ENCODE results near the gene C3orf70. TPM values are rescaled to one million over a fixed set of nuclear protein-coding genes. Genes with fewer than 3 reads are reported as not detected.

C3orf70 gene
- total RNA-seq, 1 donor from 2014 or later: 5.6 TPM

GRCh38 chr3:185089343-185089742, 63.5 kb downstream of the C3orf70 start:
- no peak overlapping the region for H3K4me3 ChIP-seq
- no peak for DNase-seq (ENCODE audit: extremely low spot score in 2 of 2)
- no peak overlapping the region for H3K27ac ChIP-seq
- TF ChIP-seq POLR2AphosphoS5 (IDR thresholded peaks at IDR 0.05; ENCODE audit: insufficient read depth in 1 of 2, low read depth in 1 of 2) (no peak), CTCF (IDR thresholded peaks at IDR 0.05) (no peak), POLR2A (IDR thresholded peaks at IDR 0.05) (no peak)
- H3K9me3 ChIP-seq: no peaks in the 10 kb centered on the region
- H3K4me1 ChIP-seq: no peaks in the 10 kb centered on the region
- no peaks in the 10 kb centered on the region for H3K27me3 ChIP-seq
- H3K36me3 ChIP-seq: no peaks in the 10 kb centered on the region
- intact Hi-C loops (cut with DNase I): no loop called here

DNA sequence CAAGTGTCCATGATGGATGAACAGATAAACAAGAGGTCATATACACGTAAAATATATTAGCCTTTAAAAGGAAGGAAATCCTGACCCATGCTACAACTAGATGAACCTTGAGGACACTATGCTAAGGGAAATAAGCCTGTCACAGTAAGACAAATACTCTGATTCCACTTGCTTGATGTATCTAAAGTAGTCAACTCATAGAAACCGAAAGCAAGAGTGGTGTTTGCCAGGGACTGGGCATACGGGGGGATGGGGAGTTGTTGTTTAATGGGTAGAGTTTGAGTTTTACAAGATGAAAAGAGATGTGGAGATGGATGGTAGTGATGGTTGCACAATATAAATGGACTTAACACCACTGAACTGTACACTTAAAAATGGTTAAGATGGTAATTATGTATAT, 65.4 kb downstream of the C3orf70 start:
- Histone ChIP-seq H3K27me3 (no peaks in the 10 kb centered on the region), H3K4me1 (no peaks in the 10 kb centered on the region), H3K36me3 (no peaks in the 10 kb centered on the region), H3K4me3 (no peak overlapping the region), H3K9me3 (no peaks in the 10 kb centered on the region), H3K27ac (no peak overlapping the region)
- TF ChIP-seq POLR2AphosphoS5 (IDR thresholded peaks at IDR 0.05; ENCODE audit: insufficient read depth in 1 of 2, low read depth in 1 of 2) (no peak), POLR2A (IDR thresholded peaks at IDR 0.05) (no peak), CTCF (IDR thresholded peaks at IDR 0.05) (no peak)
- DNase-seq (ENCODE audit: extremely low spot score in 2 of 2): no peak
- intact Hi-C loops (cut with DNase I): no loop called here

DNA sequence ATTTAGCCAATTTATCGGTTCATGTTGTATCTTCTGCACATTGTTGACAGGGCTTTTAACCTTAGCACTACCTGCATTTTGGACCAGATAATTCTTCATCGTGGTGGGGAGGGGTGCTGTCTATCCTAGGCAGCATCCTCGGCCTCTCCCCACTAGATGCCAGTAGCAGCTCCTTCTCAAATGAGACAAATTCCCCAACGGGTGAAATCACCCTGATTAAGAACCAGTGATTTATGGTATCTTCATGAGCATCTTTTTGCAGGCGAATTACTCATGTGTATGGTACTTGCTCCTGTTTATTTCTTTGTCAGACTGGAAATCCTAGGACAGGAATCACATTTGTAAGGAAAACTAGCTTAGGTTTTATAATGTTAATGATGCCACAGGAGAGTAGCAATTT, 68.0 kb downstream of the C3orf70 start:
- no peak for DNase-seq (ENCODE audit: extremely low spot score in 2 of 2)
- intact Hi-C loops (cut with DNase I): no loop called here
- H3K27ac ChIP-seq: no peak overlapping the region
- no peaks in the 10 kb centered on the region for H3K36me3 ChIP-seq
- TF ChIP-seq POLR2A (IDR thresholded peaks at IDR 0.05) (no peak), CTCF (IDR thresholded peaks at IDR 0.05) (no peak), POLR2AphosphoS5 (IDR thresholded peaks at IDR 0.05; ENCODE audit: insufficient read depth in 1 of 2, low read depth in 1 of 2) (no peak)
- H3K4me1 ChIP-seq: no peaks in the 10 kb centered on the region
- H3K4me3 ChIP-seq: no peak overlapping the region
- no peaks in the 10 kb centered on the region for H3K9me3 ChIP-seq
- H3K27me3 ChIP-seq: no peaks in the 10 kb centered on the region

GRCh38 chr3:185084402-185084801, 68.5 kb downstream of the C3orf70 start:
- intact Hi-C loops (cut with DNase I): no loop called here
- H3K27ac ChIP-seq: no peak overlapping the region

DNA sequence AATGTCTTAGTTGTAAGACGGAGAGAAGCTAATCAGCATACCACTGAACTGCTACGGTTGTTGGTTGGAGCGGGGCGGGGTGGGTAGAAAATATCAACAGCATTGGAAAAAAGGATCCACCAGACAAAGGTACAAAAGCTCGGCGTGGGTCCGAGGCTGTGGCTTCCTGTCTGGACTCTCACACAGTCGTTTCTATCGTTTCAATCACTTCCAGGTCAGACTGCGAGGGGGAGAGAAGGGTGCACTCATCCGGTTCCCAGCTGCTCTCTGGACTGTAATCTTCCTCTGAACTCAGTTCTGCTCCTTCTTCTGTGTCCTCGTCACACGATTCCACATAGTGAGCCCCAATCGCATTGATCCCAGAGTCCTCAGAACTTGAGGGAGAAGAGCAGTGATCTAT, 70.0 kb downstream of the C3orf70 start:
- intact Hi-C loops (cut with DNase I): no loop called here
- TF ChIP-seq CTCF (IDR thresholded peaks at IDR 0.05) (no peak), POLR2A (IDR thresholded peaks at IDR 0.05) (no peak), POLR2AphosphoS5 (IDR thresholded peaks at IDR 0.05; ENCODE audit: insufficient read depth in 1 of 2, low read depth in 1 of 2) (no peak)
- Histone ChIP-seq H3K9me3 (no peaks in the 10 kb centered on the region), H3K27me3 (no peaks in the 10 kb centered on the region), H3K36me3 (no peaks in the 10 kb centered on the region), H3K4me1 (no peaks in the 10 kb centered on the region), H3K27ac (no peak overlapping the region), H3K4me3 (no peak overlapping the region)
- no peak for DNase-seq (ENCODE audit: extremely low spot score in 2 of 2)

More at GRCh38 chr3:185084402-185084801, 68.5 kb downstream of the C3orf70 start:
- Histone ChIP-seq H3K9me3 (no peaks in the 10 kb centered on the region), H3K4me1 (no peaks in the 10 kb centered on the region), H3K4me3 (no peak overlapping the region), H3K27me3 (no peaks in the 10 kb centered on the region), H3K36me3 (no peaks in the 10 kb centered on the region)
- TF ChIP-seq POLR2A (IDR thresholded peaks at IDR 0.05) (no peak), CTCF (IDR thresholded peaks at IDR 0.05) (no peak), POLR2AphosphoS5 (IDR thresholded peaks at IDR 0.05; ENCODE audit: insufficient read depth in 1 of 2, low read depth in 1 of 2) (no peak)
- DNase-seq (ENCODE audit: extremely low spot score in 2 of 2): no peak

All from vagina (tissue), 2 donors.